ENCODE results near the gene OPCML.

GRCh38 chr11:133072378-133072777 lies 459.9 kb downstream of the OPCML start:
- TF ChIP-seq, protein P1, sequence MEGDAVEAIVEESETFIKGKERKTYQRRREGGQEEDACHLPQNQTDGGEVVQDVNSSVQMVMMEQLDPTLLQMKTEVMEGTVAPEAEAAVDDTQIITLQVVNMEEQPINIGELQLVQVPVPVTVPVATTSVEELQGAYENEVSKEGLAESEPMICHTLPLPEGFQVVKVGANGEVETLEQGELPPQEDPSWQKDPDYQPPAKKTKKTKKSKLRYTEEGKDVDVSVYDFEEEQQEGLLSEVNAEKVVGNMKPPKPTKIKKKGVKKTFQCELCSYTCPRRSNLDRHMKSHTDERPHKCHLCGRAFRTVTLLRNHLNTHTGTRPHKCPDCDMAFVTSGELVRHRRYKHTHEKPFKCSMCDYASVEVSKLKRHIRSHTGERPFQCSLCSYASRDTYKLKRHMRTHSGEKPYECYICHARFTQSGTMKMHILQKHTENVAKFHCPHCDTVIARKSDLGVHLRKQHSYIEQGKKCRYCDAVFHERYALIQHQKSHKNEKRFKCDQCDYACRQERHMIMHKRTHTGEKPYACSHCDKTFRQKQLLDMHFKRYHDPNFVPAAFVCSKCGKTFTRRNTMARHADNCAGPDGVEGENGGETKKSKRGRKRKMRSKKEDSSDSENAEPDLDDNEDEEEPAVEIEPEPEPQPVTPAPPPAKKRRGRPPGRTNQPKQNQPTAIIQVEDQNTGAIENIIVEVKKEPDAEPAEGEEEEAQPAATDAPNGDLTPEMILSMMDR (IDR thresholded peaks at IDR 0.05), result no peak
- TF ChIP-seq ZFX (IDR thresholded peaks at IDR 0.05; ENCODE audit: borderline replicate concordance), result no peak
